HepG2 (cell line): ENCODE results near the gene YPEL3. TPM values are rescaled to one million over a fixed set of nuclear protein-coding genes. Genes with fewer than 3 reads are reported as not detected.

Experiments used
- ARNT2 ChIP-seq: sonication (generic); formaldehyde crosslinking; IDR thresholded peaks from 2 replicates; pipeline ENCODE4 v1.8.0; 2022; ENCODE audit warnings: mild to moderate bottlenecking, low read depth, missing genetic modification reagents, moderate library complexity
- CBX2 ChIP-seq, 2 experiments: fragments of 200-600 bp in 1 of 2; sonication (generic); formaldehyde crosslinking in 1 of 2; IDR thresholded peaks; 2 replicates each; pipeline versions ENCODE4 v1.7.0 to v1.8.1; 2018 to 2022; ENCODE audit warnings: low read depth in 2 of 2, low read length in 1 of 2, mild to moderate bottlenecking in 1 of 2, missing genetic modification reagents in 1 of 2
- CHCHD3 ChIP-seq: sonication (generic); formaldehyde crosslinking; IDR thresholded peaks from 2 replicates; pipeline ENCODE4 v1.8.0; 2022; ENCODE audit warnings: mild to moderate bottlenecking, missing genetic modification reagents, moderate library complexity
- EZH2 ChIP-seq: conservative IDR thresholded peaks from 2 replicates; pipeline ENCODE4 v1.6.1; 2012; ENCODE audit warnings: mild to moderate bottlenecking, low read depth, low read length, moderate library complexity
- GATAD1 ChIP-seq: IDR thresholded peaks from 2 replicates; pipeline ENCODE4 v1.6.1; 2016; ENCODE audit warnings: missing genetic modification reagents, missing compliant biosample characterization
- MED1 ChIP-seq: sonication (generic); formaldehyde crosslinking; IDR thresholded peaks from 2 replicates; pipeline ENCODE4 v1.4.0; 2020; ENCODE audit warnings: missing genetic modification reagents
- MXI1 ChIP-seq: IDR thresholded peaks from 3 replicates; pipeline ENCODE4 v1.6.1; 2012; ENCODE audit warnings: low read depth, low read length, inconsistent platforms, borderline replicate concordance
- SNAI1 ChIP-seq: sonication (generic); formaldehyde crosslinking; IDR thresholded peaks from 2 replicates; pipeline ENCODE4 v1.5.0; 2020; ENCODE audit warnings: mild to moderate bottlenecking, missing genetic modification reagents, borderline replicate concordance
- TBX2 ChIP-seq: sonication (generic); formaldehyde crosslinking; IDR thresholded peaks from 2 replicates; pipeline ENCODE4 v1.5.0; 2020; ENCODE audit warnings: missing genetic modification reagents, mild to moderate bottlenecking, borderline replicate concordance
- ZNF569 ChIP-seq: sonication (generic); formaldehyde crosslinking; IDR thresholded peaks from 2 replicates; pipeline ENCODE4 v1.5.0; 2020; ENCODE audit warnings: mild to moderate bottlenecking, missing genetic modification reagents, moderate library complexity, borderline replicate concordance
- ZNF607 ChIP-seq: sonication (generic); formaldehyde crosslinking; IDR thresholded peaks from 2 replicates; pipeline ENCODE4 v1.5.1; 2020; ENCODE audit warnings: missing genetic modification reagents, mild to moderate bottlenecking, borderline replicate concordance
- polyA plus RNA-seq, 8 experiments: library from polyadenylated mRNA; depleted of rRNA in 3 of 8; stranded (reverse) in 7 of 8; unstranded in 1 of 8; fragments of >200 nt; fragmentation: Illumina TruSeq in 4 of 8; extraction: Trizol in 4 of 8; gene quantifications; 2 replicates each; pipeline versions ENCODE4 v1.2.1 to v1.2.3, GENCODE V29; 2011 to 2016; ENCODE audit warnings: low read depth in 4 of 8, missing spikeins in 1 of 8, mixed read lengths in 1 of 8; ENCODE audit not compliant: insufficient read depth in 1 of 8
- total RNA-seq, 5 experiments: library from RNA; depleted of rRNA; stranded (reverse); fragments of >200 nt; fragmentation: Illumina TruSeq; extraction: Trizol; gene quantifications; 2 replicates each; pipeline ENCODE4 v1.2.3, GENCODE V29; 2016; ENCODE audit warnings: low read depth in 1 of 5
- TF ChIP-seq, protein P1 (sequence below): sonication (generic); formaldehyde crosslinking; IDR thresholded peaks from 2 replicates; pipeline ENCODE4 v1.4.0; 2020; ENCODE audit warnings: missing genetic modification reagents
- TF ChIP-seq, protein P2 (sequence below): fragments of 450-650 bp; IDR thresholded peaks from 2 replicates; pipeline ENCODE4 v1.6.1; 2017; ENCODE audit warnings: mild to moderate bottlenecking
- TF ChIP-seq, protein P3 (sequence below): sonication (generic); formaldehyde crosslinking; IDR thresholded peaks from 2 replicates; pipeline ENCODE4 v1.4.0; 2020; ENCODE audit warnings: missing genetic modification reagents, borderline replicate concordance
- TF ChIP-seq, protein P4 (sequence below): sonication (generic); formaldehyde crosslinking; IDR thresholded peaks from 2 replicates; pipeline ENCODE4 v1.8.1; 2023; ENCODE audit warnings: mild to moderate bottlenecking, missing genetic modification reagents, borderline replicate concordance
- TF ChIP-seq, protein P5 (sequence below): fragments of 450-650 bp; IDR thresholded peaks from 2 replicates; pipeline ENCODE4 v1.6.1; 2016
- TF ChIP-seq, protein P6 (sequence below): sonication (generic); formaldehyde crosslinking; IDR thresholded peaks from 2 replicates; pipeline ENCODE4 v1.4.0; 2020; ENCODE audit warnings: missing genetic modification reagents

YPEL3 gene
- total and polyA plus RNA-seq, 2 of the 13 experiments (the other 11 are each of a cell fraction or from before 2014, with no cell fraction given) = 5.4 to 47.0 TPM

DNA sequence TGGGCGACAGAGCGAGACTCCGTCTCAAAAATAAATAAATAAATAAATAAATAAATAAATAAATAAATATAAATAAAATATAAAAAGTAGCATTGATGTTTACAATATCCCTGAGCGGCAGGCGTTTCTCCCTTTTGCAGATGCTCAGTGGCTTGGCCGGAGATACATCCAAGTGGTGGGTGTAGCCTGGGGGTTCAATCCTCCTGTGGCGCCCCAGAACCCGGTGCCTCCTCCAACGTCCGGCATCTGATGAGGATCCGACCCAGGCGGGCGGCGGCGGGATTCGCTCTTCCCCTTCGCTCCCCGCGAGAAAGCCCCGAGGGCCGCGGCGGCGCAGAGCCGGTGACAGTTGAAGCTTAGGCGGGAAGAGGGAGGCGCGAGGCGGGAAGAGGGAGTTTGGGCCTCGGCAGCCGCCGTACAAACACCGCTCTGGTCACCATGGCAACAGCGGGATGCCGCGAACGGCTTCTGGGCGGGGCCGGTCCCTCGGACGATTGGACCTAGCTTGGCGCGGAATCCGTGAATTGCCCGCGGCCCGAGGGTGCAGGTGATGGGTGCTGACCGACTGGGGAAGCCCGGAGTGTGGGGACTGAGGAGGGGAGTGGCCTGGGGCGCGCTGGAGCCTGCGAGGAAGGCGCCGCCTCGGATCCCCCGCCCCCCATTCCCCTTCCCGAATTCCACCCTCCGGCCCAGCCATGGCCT is 43.2 kb downstream of the YPEL3 start (continued):
- TF ChIP-seq, protein P1, sequence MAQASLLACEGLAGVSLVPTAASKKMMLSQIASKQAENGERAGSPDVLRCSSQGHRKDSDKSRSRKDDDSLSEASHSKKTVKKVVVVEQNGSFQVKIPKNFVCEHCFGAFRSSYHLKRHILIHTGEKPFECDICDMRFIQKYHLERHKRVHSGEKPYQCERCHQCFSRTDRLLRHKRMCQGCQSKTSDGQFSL (CRISPR knock-in tag) = 0 out of 2 replicates have a peak, but pooled peaks have one; percentile 89
- no peak for TF ChIP-seq ZNF569 (CRISPR knock-in tag)
- TF ChIP-seq ZNF607 (CRISPR knock-in tag) = peak; percentile 98
- TF ChIP-seq, protein P2, sequence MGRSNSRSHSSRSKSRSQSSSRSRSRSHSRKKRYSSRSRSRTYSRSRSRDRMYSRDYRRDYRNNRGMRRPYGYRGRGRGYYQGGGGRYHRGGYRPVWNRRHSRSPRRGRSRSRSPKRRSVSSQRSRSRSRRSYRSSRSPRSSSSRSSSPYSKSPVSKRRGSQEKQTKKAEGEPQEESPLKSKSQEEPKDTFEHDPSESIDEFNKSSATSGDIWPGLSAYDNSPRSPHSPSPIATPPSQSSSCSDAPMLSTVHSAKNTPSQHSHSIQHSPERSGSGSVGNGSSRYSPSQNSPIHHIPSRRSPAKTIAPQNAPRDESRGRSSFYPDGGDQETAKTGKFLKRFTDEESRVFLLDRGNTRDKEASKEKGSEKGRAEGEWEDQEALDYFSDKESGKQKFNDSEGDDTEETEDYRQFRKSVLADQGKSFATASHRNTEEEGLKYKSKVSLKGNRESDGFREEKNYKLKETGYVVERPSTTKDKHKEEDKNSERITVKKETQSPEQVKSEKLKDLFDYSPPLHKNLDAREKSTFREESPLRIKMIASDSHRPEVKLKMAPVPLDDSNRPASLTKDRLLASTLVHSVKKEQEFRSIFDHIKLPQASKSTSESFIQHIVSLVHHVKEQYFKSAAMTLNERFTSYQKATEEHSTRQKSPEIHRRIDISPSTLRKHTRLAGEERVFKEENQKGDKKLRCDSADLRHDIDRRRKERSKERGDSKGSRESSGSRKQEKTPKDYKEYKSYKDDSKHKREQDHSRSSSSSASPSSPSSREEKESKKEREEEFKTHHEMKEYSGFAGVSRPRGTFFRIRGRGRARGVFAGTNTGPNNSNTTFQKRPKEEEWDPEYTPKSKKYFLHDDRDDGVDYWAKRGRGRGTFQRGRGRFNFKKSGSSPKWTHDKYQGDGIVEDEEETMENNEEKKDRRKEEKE = no peak
- peak; percentile 99 for TF ChIP-seq ARNT2
- peak; percentile 52 for TF ChIP-seq SNAI1 (CRISPR knock-in tag)
- TF ChIP-seq CHCHD3 (CRISPR knock-in tag) = peak; percentile 85; the same call in 1 of the 2 replicates
- peak; percentile 76 for TF ChIP-seq MED1 (CRISPR knock-in tag)
- TF ChIP-seq, protein P3, sequence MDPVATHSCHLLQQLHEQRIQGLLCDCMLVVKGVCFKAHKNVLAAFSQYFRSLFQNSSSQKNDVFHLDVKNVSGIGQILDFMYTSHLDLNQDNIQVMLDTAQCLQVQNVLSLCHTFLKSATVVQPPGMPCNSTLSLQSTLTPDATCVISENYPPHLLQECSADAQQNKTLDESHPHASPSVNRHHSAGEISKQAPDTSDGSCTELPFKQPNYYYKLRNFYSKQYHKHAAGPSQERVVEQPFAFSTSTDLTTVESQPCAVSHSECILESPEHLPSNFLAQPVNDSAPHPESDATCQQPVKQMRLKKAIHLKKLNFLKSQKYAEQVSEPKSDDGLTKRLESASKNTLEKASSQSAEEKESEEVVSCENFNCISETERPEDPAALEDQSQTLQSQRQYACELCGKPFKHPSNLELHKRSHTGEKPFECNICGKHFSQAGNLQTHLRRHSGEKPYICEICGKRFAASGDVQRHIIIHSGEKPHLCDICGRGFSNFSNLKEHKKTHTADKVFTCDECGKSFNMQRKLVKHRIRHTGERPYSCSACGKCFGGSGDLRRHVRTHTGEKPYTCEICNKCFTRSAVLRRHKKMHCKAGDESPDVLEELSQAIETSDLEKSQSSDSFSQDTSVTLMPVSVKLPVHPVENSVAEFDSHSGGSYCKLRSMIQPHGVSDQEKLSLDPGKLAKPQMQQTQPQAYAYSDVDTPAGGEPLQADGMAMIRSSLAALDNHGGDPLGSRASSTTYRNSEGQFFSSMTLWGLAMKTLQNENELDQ = peak; percentile 85; the same call in 1 of the 2 replicates
- TF ChIP-seq, protein P4, sequence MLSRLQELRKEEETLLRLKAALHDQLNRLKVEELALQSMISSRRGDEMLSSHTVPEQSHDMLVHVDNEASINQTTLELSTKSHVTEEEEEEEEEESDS = peak; percentile 95; the same call in 1 of the 2 replicates
- no peak for TF ChIP-seq EZH2
- TF ChIP-seq TBX2 (CRISPR knock-in tag) = peak; percentile 97
- TF ChIP-seq GATAD1 = peak; percentile 91
- TF ChIP-seq CBX2 (IDR thresholded peaks at IDR 0.05; ENCODE audit: low read depth, low read length) = no peak
- TF ChIP-seq CBX2 (CRISPR knock-in tag; IDR thresholded peaks at IDR 0.05; ENCODE audit: low read depth) = peak; percentile 87; the same call in 1 of the 2 replicates
- peak; percentile 97 for TF ChIP-seq MXI1
- TF ChIP-seq, protein P5, sequence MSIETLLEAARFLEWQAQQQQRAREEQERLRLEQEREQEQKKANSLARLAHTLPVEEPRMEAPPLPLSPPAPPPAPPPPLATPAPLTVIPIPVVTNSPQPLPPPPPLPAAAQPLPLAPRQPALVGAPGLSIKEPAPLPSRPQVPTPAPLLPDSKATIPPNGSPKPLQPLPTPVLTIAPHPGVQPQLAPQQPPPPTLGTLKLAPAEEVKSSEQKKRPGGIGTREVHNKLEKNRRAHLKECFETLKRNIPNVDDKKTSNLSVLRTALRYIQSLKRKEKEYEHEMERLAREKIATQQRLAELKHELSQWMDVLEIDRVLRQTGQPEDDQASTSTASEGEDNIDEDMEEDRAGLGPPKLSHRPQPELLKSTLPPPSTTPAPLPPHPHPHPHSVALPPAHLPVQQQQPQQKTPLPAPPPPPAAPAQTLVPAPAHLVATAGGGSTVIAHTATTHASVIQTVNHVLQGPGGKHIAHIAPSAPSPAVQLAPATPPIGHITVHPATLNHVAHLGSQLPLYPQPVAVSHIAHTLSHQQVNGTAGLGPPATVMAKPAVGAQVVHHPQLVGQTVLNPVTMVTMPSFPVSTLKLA = 0 out of 2 replicates have a peak, but pooled peaks have one; percentile 20
- TF ChIP-seq, protein P6, sequence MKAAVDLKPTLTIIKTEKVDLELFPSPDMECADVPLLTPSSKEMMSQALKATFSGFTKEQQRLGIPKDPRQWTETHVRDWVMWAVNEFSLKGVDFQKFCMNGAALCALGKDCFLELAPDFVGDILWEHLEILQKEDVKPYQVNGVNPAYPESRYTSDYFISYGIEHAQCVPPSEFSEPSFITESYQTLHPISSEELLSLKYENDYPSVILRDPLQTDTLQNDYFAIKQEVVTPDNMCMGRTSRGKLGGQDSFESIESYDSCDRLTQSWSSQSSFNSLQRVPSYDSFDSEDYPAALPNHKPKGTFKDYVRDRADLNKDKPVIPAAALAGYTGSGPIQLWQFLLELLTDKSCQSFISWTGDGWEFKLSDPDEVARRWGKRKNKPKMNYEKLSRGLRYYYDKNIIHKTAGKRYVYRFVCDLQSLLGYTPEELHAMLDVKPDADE (CRISPR knock-in tag) = 0 out of 2 replicates have a peak, but pooled peaks have one; percentile 71
